PC-3 (cell line): Measurements from ENCODE around the gene LRP1B.

Source experiments
- CTCF ChIP-seq: fragments of 300-600 bp; sonication (generic); conservative IDR thresholded peaks from 2 replicates; pipeline ENCODE4 v1.5.1; 2017; ENCODE audit warnings: antibody characterized with exemption, low read depth, mild to moderate bottlenecking, low read length
- EZH2phosphoT487 ChIP-seq: fragments of 300-600 bp; sonication (generic); IDR thresholded peaks from 2 replicates; pipeline ENCODE4 v1.6.1; 2018; ENCODE audit warnings: mild to moderate bottlenecking, antibody characterized with exemption, low read length, borderline replicate concordance

- no peak for TF ChIP-seq CTCF
- no peak for TF ChIP-seq EZH2phosphoT487
Observed at GRCh38 chr2:140269000-140269399, 1861.8 kb downstream of the LRP1B start.
